Adrenal gland (tissue), 12 donors: ENCODE measurements around the gene SLC6A11. TPM values are rescaled to one million over a fixed set of nuclear protein-coding genes. Genes with fewer than 3 reads are reported as not detected.
A peak's percentile ranks its signal among the peaks of the same experiment; 100 is the strongest.

ENCODE experiments used
- DNase-seq, 7 donors: peaks; one replicate each; pipeline ENCODE4 v3.0.0-alpha.2; 2019 to 2020
- H3K27ac ChIP-seq, 5 donors: fragments of 200-600 bp; sonication (generic) in 4 of 5; 1 replicate in 3 of 5; 2 replicates in 2 of 5; pipeline versions ENCODE4 v1.5.1 to v1.8.0; 2016 to 2020; ENCODE audit warnings: mild to moderate bottlenecking in 1 of 5
- H3K27me3 ChIP-seq: fragments of 200-600 bp; 2 replicates; pipeline ENCODE4 v1.8.0; 2021
- H3K36me3 ChIP-seq, 2 donors: fragments of 200-600 bp; replicated peaks in 1 of 2; 1 replicate in 1 of 2; 2 replicates in 1 of 2; pipeline versions ENCODE4 v1.5.1 to v1.8.0; 2018 to 2022
- H3K4me1 ChIP-seq, 2 donors: fragments of 200-600 bp; replicated peaks in 1 of 2; 1 replicate in 1 of 2; 2 replicates in 1 of 2; pipeline versions ENCODE4 v1.5.1 to v1.8.0; 2018 to 2021
- H3K4me3 ChIP-seq, 4 donors: fragments of 200-600 bp; sonication (generic) in 3 of 4; one replicate each; pipeline ENCODE4 v1.5.1; 2016 to 2018
- H3K9me3 ChIP-seq, 3 donors: fragments of 200-600 bp; sonication (generic) in 1 of 3; replicated peaks in 1 of 3; 1 replicate in 2 of 3; 2 replicates in 1 of 3; pipeline versions ENCODE4 v1.5.1 to v1.8.0; 2016 to 2021
- CTCF ChIP-seq, 6 experiments: fragments of 450-650 bp in 4 of 6; fragments of 200-600 bp in 2 of 6; sonication (generic) in 1 of 6; IDR thresholded peaks; 1 replicate in 5 of 6; 2 replicates in 1 of 6; pipeline versions ENCODE4 v1.5.1 to v1.8.0; 2016 to 2021; ENCODE audit warnings: antibody characterized with exemption in 6 of 6, mild to moderate bottlenecking in 2 of 6, moderate library complexity in 1 of 6
- POLR2A ChIP-seq, 2 donors: fragments of 450-650 bp; IDR thresholded peaks; one replicate each; pipeline ENCODE4 v1.6.1; 2017; ENCODE audit warnings: antibody characterized with exemption in 2 of 2, mild to moderate bottlenecking in 2 of 2, moderate library complexity in 1 of 2
- WGBS, 4 donors: extraction: QIAGEN DNeasy Blood & Tissue Kit in 2 of 4; methylation state at CpG; one replicate each; pipeline versions ENCODE4 v1.1.5 to v1.1.7; 2013 to 2017; 5-methylcytosine and 5-hydroxymethylcytosine counted together
- intact Hi-C, 2 donors: fragments of 100-400 bp; cut with DNase I; formaldehyde crosslinking; loops; one replicate each; pipeline versions ENCODE4 v1.14.1 to v1.15.0; 2022 to 2023
- polyA plus RNA-seq, 3 donors: library from polyadenylated mRNA; stranded (reverse); fragments of 200-250 nt in 2 of 3; fragments of 350-450 nt in 1 of 3; fragmentation: Illumina TruSeq in 1 of 3; extraction: RNeasy Lipid Tissue Mini Kit (QIAGEN cat#74804) in 1 of 3; gene quantifications; one replicate each; pipeline ENCODE4 v1.2.3, GENCODE V29; 2013 to 2014
- total RNA-seq, 9 donors: library from RNA; depleted of rRNA in 4 of 9; stranded (reverse); fragments of >200 nt in 4 of 9; fragments of 120-200 nt in 1 of 9; fragmentation: NEBNext Ultra II Directional in 1 of 9; extraction: Animal tissue kit (Norgen Biotek cat#: 25700) in 1 of 9; gene quantifications; one replicate each; pipeline versions ENCODE4 v1.1.0 to v1.2.4, GENCODE V29; 2013 to 2023
- donor health status: healthy with polysubstance abuse.
- donor health status: Bipolar disorder and iron deficiency.
- donor health status: DM: yes; HTN: yes; CAD: no.
- donor health status: DM: no; HTN: no; CAD: no.
- donor health status: DM: no; HTN: no; CAD: no.
- donor health status: DM: yes; HTN: yes; CAD: no.

Gene SLC6A11
- total and polyA plus RNA-seq, 12 donors, result 0.03 to 0.17 (median 0.06) TPM; not detected in 7

DNA sequence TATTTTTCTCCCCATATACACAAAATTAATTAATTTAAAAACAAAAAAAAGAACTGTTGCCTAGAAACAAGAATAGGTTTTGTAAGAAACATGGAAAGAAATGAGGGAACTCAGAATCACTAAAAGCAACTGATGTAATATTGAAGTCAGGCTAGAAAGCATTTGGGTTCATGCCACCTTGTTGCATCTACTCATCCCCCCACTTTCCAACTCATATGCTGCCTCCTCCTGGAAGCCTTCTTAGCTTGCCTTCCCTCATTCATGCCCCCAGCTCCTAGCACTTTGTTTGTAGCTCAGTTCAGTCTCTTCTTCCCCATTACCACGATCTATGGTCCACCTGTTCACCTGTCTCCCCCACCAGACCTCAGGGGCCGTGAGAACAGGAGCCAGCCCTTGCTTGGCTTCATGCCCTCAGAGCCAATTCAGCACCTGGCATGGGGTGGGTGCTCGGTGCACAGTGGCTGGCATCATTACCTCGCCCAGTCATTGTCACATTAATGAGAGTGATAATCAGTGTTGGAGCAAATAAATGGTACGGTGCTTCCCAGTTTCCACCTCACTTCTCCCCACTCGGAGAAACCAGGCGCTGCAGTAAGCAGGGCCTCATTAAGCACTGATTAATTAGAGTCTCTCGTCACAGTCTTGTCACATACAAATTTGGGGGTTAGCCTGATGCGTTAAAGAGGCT is 114.1 kb downstream of the SLC6A11 start:
- intact Hi-C loops, result no loop called here
- 83 to 85% (median 84%) methylated on average over 8 to 9 of the region's 9 CpGs for WGBS, 4 donors
- Histone ChIP-seq H3K36me3 (no peaks in the 10 kb centered on the region), H3K27me3 (no peaks in the 10 kb centered on the region), H3K4me1 (no peaks in the 10 kb centered on the region), H3K27ac (no peak overlapping the region), H3K9me3 (no peaks in the 10 kb centered on the region), H3K4me3 (no peak overlapping the region)
- TF ChIP-seq CTCF (IDR thresholded peaks at IDR 0.05) (no peak), POLR2A (IDR thresholded peaks at IDR 0.05) (no peak)
- peak in 1 of 7 donors; percentile 2 for DNase-seq

GRCh38 chr3:10930666-10931040 is 114.6 kb downstream of the SLC6A11 start:
- WGBS, 4 donors, result 78 to 92% (median 83%) methylated on average over 8 of the region's 8 CpGs
- H3K27me3 ChIP-seq, result no peaks in the 10 kb centered on the region
- DNase-seq, result peak in 1 of 7 donors; percentile 6
- H3K36me3 ChIP-seq, result no peaks in the 10 kb centered on the region
- H3K27ac ChIP-seq, result no peak overlapping the region
- H3K4me1 ChIP-seq, result no peaks in the 10 kb centered on the region
- no peaks in the 10 kb centered on the region for H3K9me3 ChIP-seq
- intact Hi-C loops, result no loop called here
- H3K4me3 ChIP-seq, result no peak overlapping the region
- TF ChIP-seq POLR2A (IDR thresholded peaks at IDR 0.05) (no peak), CTCF (IDR thresholded peaks at IDR 0.05) (no peak)

- intact Hi-C loops, result no loop called here
- H3K9me3 ChIP-seq, result no peaks in the 10 kb centered on the region
- no peaks in the 10 kb centered on the region for H3K27me3 ChIP-seq
- TF ChIP-seq POLR2A (IDR thresholded peaks at IDR 0.05) (no peak), CTCF (IDR thresholded peaks at IDR 0.05) (no peak)
- H3K27ac ChIP-seq, result no peak overlapping the region
- no peaks in the 10 kb centered on the region for H3K4me1 ChIP-seq
- 69 to 79% (median 76%) methylated on average over 7 of the region's 7 CpGs for WGBS, 4 donors
- H3K4me3 ChIP-seq, result no peak overlapping the region
- peak in 1 of 7 donors; percentile 5 for DNase-seq
- H3K36me3 ChIP-seq, result no peaks in the 10 kb centered on the region
Measured at GRCh38 chr3:10932596-10932995, 116.6 kb downstream of the SLC6A11 start.

GRCh38 chr3:10933021-10933420 is 117.0 kb downstream of the SLC6A11 start:
- intact Hi-C loops, result no loop called here
- peak in 1 of 7 donors; percentile 4 for DNase-seq
- 82 to 92% (median 88%) methylated on average over 5 to 8 of the region's 8 CpGs for WGBS, 4 donors

More at GRCh38 chr3:10933021-10933420, 117.0 kb downstream of the SLC6A11 start:
- Histone ChIP-seq H3K4me1 (no peaks in the 10 kb centered on the region), H3K27me3 (no peaks in the 10 kb centered on the region), H3K9me3 (no peaks in the 10 kb centered on the region), H3K4me3 (no peak overlapping the region), H3K27ac (peak overlapping the region in 1 of 5 donors; percentile 29), H3K36me3 (no peaks in the 10 kb centered on the region)
- TF ChIP-seq CTCF (IDR thresholded peaks at IDR 0.05), result no peak
- TF ChIP-seq POLR2A (IDR thresholded peaks at IDR 0.05), result no peak
